Motor neuron (in vitro differentiated cells): ENCODE measurements around the gene TLDC2. TPM values are rescaled to one million over a fixed set of nuclear protein-coding genes. Genes with fewer than 3 reads are reported as not detected.
"Not testable (repeated sequence)": the region's sequence is repeated elsewhere in the genome, so short reads cannot be mapped to it uniquely, and the experiment has no call there.

ENCODE experiments used
- ATAC-seq, 8 experiments: fragments of 200-7000 bp; cut with Tn5 transposase; replicated peaks in 6 of 8; 2 replicates each; pipeline ENCODE4 v1.8.0; 2021; ENCODE audit warnings: mild to moderate bottlenecking in 8 of 8, moderate library complexity in 8 of 8
- H3K27ac ChIP-seq, 2 donors: fragments of 250-450 bp; sonication (Bioruptor Pico); 2 replicates each; pipeline ENCODE4 v1.9.0; 2021; ENCODE audit warnings: antibody characterized with exemption in 2 of 2, mild to moderate bottlenecking in 2 of 2, moderate library complexity in 1 of 2
- H3K4me1 ChIP-seq, 2 donors: fragments of 250-450 bp; sonication (Bioruptor Pico); replicated peaks in 1 of 2; 2 replicates each; pipeline ENCODE4 v1.6.1; 2021; ENCODE audit warnings: antibody characterized with exemption in 2 of 2, mild to moderate bottlenecking in 2 of 2, moderate library complexity in 1 of 2
- H3K4me3 ChIP-seq, 5 donors: fragments of 250-450 bp; sonication (Bioruptor Pico); 2 replicates each; pipeline ENCODE4 v1.9.0; 2021; ENCODE audit warnings: antibody characterized with exemption in 5 of 5, mild to moderate bottlenecking in 5 of 5, moderate library complexity in 4 of 5
- WGBS, 10 experiments: fragments of 450-650 bp; shearing (Covaris generic); methylation state at CpG; one replicate each; pipeline ENCODE4 v1.0.0; 2022; 5-methylcytosine and 5-hydroxymethylcytosine counted together
- in situ Hi-C, 9 experiments: fragments of 400-800 bp; cut with MboI; loops; one replicate each; pipeline ENCODE4 v1.15.0; 2021; ENCODE audit warnings: low sequenced_read_pairs in 9 of 9, low pct_unique_long_range_greater_than_20kb in 2 of 9; ENCODE audit not compliant: unreplicated experiment in 9 of 9
- total RNA-seq, 8 experiments: library from RNA; unstranded; fragments of 300-600 nt; gene quantifications; 2 replicates each; pipeline versions ENCODE4 v1.2.3 to v1.2.4, GENCODE V29; 2022

The TLDC2 gene
- total RNA-seq, 8 experiments from 2014 or later = 0.22 to 1.0 (median 0.69) TPM; not detected in 2

DNA sequence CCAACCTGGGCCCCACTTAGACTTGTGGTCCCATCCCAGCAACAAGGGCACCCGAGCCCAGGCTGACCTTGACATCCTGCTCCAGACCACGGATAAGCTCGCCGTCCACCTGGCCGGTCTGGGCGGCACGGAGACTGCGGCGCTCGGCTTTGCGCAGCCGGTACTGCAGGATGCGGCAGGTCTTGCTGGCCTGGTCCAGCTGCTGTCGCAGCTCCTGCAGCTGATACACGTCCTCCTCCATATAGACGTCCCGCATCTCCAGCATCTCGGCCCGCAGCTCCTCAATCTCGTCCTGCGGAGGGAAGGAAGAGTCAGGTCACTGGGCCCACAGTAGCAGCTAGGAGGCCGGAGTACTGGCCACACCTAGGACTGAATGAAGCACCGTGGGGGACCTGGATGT is 36.8 kb upstream of the TLDC2 start:
- no peak overlapping the region for H3K4me3 ChIP-seq
- in situ Hi-C loops = no loop called here
- H3K4me1 ChIP-seq = peaks cover 3 to 11% of the 10 kb centered on the region in 2 donors
- WGBS, 10 experiments = 90 to 100% (median 95%) methylated on average over 1 to 10 of the region's 23 CpGs; no CpG with 5 or more reads in 6 of the 10 experiments
- no peak overlapping the region for H3K27ac ChIP-seq
- no peak for ATAC-seq

GRCh38 chr20:36841030-36841429 is 34.9 kb upstream of the TLDC2 start:
- H3K27ac ChIP-seq, in situ Hi-C loops, H3K4me3 ChIP-seq, ATAC-seq: not testable (repeated sequence)
- 91 to 100% (median 100%) methylated on average over 2 to 8 of the region's 9 CpGs; no CpG with 5 or more reads in 1 of the 10 experiments for WGBS, 10 experiments
- peaks cover 0 to 15% of the 10 kb centered on the region in 2 donors for H3K4me1 ChIP-seq

DNA sequence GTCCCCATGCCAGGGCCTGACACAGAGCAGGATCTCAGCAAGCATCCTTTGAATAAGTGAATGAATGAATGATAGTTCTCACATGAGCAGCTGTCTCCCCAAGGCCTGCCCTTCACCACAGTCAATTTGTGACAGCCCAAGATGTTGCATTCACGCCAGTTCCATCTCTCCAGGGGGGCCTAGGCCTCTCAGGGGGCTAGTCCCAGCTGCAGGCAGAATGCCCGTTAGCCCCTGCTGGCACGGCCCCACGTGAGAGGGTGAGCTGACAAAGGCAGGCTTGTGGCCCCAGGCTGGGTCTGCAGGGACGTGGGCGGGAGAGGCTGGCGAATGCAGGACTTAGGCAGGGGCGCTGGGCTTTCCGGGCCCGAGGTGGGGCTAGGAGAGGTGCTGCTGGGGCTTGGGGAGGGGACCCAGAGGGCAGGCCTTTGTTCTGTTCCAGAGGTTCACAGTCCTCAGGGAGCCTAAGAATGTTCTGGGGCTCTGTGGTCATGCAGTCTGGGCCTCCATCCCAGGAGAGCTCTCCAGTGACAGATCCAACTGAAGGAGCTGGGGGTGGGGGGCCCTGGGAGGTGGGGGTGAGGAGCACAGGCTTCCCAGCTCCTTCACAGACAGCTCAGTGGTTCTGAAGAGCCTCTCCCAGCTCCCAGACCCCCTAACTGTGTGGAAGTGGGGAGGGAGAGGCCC is 30.5 kb upstream of the TLDC2 start:
- ATAC-seq = peak in 5 of 8 experiments; percentile 50 to 70 (median 58)
- H3K4me1 ChIP-seq = peaks cover 0 to 15% of the 10 kb centered on the region in 2 donors
- peak overlapping the region in 1 of 2 donors; percentile 51 for H3K27ac ChIP-seq
- WGBS, 10 experiments = 38 to 67% (median 50%) methylated on average over 1 to 4 of the region's 10 CpGs; no CpG with 5 or more reads in 7 of the 10 experiments
- no peak overlapping the region for H3K4me3 ChIP-seq
- in situ Hi-C loops = no loop called here

DNA sequence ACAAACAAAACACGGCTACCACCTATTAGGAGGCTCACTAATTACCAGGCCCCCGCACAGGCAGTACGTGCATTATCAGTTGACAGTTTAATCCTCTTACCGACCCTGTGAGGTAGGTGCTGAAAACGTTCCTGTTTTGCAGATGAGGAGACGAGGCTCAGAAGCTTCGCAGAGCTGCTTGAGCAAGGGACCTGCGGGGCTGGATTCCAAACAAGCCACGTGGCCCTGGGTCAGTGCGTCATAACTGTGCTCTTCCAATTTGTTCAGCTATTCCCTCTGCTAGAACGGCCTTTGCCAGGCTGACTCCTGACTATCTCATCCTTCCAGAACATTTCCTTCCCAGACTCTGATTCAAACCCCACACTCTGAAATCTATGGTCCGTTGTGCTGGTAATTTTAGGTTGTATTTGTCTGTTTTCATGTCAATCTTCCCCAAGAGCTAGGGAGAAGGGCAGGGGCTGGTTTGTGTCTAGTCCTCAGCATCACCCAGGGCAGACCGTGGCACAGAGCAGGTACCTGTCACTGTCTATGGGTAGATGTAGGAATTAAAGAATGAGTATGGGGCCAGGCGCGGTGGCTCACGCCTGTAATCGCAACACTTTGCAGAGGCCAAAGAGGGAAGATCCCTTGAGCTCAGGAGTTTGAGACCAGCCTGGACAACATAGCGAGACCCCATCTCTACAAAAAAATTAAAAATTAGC is 28.8 kb upstream of the TLDC2 start:
- WGBS, 10 experiments = 60 to 95% (median 84%) methylated on average over 2 to 13 of the region's 18 CpGs; no CpG with 5 or more reads in 2 of the 10 experiments
- in situ Hi-C loops = no loop called here
- H3K4me1 ChIP-seq = peaks cover 0 to 10% of the 10 kb centered on the region in 2 donors
- H3K27ac ChIP-seq = peak overlapping the region in 1 of 2 donors; percentile 51
- peak in 1 of 8 experiments; percentile 60 for ATAC-seq
- no peak overlapping the region for H3K4me3 ChIP-seq

DNA sequence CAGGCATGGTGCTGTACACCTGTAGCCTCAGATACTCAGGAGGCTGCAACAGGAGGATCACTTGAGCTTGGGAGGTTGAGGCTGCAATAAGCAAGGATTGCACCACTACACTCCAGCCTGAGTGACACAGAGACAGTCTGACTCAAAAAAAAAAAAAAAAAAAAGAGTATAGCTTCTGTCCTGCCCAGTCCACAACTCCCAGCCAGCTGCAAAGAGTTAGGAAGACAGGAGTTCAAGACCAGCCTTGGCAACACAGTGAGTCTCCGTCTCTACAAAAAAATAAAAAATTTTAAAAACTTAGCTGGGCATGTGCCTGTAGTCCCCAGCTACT is 28.3 kb upstream of the TLDC2 start:
- 14 to 100% (median 94%) methylated on average over 1 of the region's 1 CpG; no CpG with 5 or more reads in 4 of the 10 experiments for WGBS, 10 experiments
- in situ Hi-C loops = no loop called here
- ATAC-seq = no peak
- Histone ChIP-seq H3K27ac (no peak overlapping the region), H3K4me1 (peaks cover 0 to 10% of the 10 kb centered on the region in 2 donors), H3K4me3 (no peak overlapping the region)

- H3K27ac ChIP-seq = no peak overlapping the region
- 7 to 93% (median 75%) methylated on average over 1 to 4 of the region's 6 CpGs; no CpG with 5 or more reads in 4 of the 10 experiments for WGBS, 10 experiments
- peaks cover 0 to 10% of the 10 kb centered on the region in 2 donors for H3K4me1 ChIP-seq
- no peak overlapping the region for H3K4me3 ChIP-seq
- ATAC-seq = peak in 5 of 8 experiments; percentile 13 to 54 (median 18)
- in situ Hi-C loops = no loop called here
These were observed 27.8 kb upstream of the TLDC2 start for GRCh38 chr20:36848078-36848660.

DNA sequence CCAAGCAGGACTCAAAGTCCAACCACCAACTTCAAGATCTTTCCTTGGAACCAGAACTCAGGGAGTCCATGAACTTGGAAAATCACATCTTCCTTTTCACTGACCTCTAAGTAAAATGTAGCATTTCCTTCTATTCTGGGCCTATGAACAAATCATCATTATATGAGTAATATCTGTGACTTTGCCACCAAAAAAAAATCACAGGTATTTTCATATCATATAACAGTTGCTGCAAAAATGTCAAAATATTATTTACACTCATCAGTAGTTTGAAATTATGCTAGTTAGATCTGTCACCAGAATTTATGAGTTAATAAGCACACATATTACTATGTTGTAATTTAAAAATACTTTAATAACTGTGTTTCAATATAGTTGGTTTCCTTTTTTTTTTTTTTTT is 27.3 kb upstream of the TLDC2 start:
- in situ Hi-C loops = no loop called here
- Histone ChIP-seq H3K27ac (no peak overlapping the region), H3K4me3 (no peak overlapping the region), H3K4me1 (peaks cover 0 to 10% of the 10 kb centered on the region in 2 donors)
- ATAC-seq = no peak

DNA sequence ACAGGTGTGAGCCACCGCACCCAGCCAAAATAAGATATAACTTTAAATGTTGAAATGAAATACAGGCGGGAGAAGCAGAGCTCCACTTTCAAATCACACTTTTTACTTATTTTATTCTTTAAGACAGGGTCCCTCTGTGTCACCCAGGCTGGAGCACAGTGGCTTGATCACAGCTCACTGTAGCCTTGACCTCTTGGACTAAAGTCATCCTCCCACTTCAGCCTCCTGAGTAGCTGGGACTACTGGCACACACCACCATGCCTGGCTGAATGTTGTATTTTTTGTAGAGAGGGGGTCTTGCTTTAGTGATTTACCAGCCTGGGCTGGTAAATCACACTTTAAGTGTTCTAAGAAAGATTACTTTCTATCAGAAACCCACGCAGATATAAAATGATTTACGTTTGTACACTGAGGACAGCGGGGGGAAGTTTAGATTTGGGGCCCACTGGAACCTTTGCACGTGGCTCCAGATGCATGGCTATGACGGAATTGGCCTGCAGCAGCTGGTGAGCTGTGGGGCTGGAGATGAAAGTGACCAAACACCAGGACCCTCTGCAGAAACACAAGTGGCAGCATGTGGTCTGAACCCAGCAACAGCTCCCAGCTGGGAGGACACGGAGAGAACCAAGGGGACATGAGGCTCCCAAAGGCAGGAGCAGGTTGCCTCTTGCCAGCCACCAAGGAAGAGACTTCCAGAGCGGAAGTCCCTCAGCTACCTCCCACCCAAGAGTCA is 26.4 kb upstream of the TLDC2 start:
- WGBS, 10 experiments = 80 to 100% (median 93%) methylated on average over 1 to 8 of the region's 9 CpGs; no CpG with 5 or more reads in 3 of the 10 experiments
- Histone ChIP-seq H3K4me1 (peaks cover 0 to 11% of the 10 kb centered on the region in 2 donors), H3K27ac (no peak overlapping the region), H3K4me3 (no peak overlapping the region)
- in situ Hi-C loops = no loop called here
- ATAC-seq = no peak

DNA sequence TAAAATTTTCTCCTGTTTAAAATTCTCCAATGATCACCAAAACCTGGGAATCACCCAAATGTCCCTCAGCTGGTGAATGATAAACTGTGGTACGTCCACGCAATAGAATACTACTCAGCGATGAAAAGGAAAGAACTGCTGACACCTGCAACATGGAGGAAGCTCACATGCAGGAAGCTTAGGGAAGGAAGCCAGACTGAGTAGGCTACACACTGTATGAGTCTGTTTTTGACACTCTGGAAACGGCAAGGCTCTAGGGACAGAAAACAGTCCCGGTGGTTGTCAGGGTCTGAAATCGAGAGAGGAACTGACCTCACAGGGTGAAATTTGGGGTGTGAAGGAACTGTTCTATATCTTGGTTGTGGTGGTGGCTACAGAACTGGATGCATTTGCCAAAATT is 25.2 kb upstream of the TLDC2 start:
- no peak for ATAC-seq
- Histone ChIP-seq H3K4me1 (peaks cover 0 to 8% of the 10 kb centered on the region in 2 donors), H3K4me3 (no peak overlapping the region), H3K27ac (no peak overlapping the region)
- in situ Hi-C loops = no loop called here
- 90 to 100% (median 100%) methylated on average over 2 to 6 of the region's 6 CpGs; no CpG with 5 or more reads in 1 of the 10 experiments for WGBS, 10 experiments

GRCh38 chr20:36851490-36851889 is 24.4 kb upstream of the TLDC2 start:
- in situ Hi-C loops = no loop called here
- H3K27ac ChIP-seq = no peak overlapping the region
- 92 to 100% (median 100%) methylated on average over 1 to 2 of the region's 2 CpGs; no CpG with 5 or more reads in 4 of the 10 experiments for WGBS, 10 experiments
- H3K4me3 ChIP-seq = no peak overlapping the region
- peaks cover 0 to 6% of the 10 kb centered on the region in 2 donors for H3K4me1 ChIP-seq
- no peak for ATAC-seq

- H3K4me1 ChIP-seq = peaks cover 0 to 6% of the 10 kb centered on the region in 2 donors
- H3K4me3 ChIP-seq = no peak overlapping the region
- ATAC-seq = peak in 2 of 8 experiments; percentile 47 to 49
- 0 to 100% methylated on average over 1 to 3 of the region's 12 CpGs; no CpG with 5 or more reads in 8 of the 10 experiments for WGBS, 10 experiments
- H3K27ac ChIP-seq = peak overlapping the region in 1 of 2 donors; percentile 39
- in situ Hi-C loops = no loop called here
These were observed 23.8 kb upstream of the TLDC2 start for GRCh38 chr20:36852187-36852586.

DNA sequence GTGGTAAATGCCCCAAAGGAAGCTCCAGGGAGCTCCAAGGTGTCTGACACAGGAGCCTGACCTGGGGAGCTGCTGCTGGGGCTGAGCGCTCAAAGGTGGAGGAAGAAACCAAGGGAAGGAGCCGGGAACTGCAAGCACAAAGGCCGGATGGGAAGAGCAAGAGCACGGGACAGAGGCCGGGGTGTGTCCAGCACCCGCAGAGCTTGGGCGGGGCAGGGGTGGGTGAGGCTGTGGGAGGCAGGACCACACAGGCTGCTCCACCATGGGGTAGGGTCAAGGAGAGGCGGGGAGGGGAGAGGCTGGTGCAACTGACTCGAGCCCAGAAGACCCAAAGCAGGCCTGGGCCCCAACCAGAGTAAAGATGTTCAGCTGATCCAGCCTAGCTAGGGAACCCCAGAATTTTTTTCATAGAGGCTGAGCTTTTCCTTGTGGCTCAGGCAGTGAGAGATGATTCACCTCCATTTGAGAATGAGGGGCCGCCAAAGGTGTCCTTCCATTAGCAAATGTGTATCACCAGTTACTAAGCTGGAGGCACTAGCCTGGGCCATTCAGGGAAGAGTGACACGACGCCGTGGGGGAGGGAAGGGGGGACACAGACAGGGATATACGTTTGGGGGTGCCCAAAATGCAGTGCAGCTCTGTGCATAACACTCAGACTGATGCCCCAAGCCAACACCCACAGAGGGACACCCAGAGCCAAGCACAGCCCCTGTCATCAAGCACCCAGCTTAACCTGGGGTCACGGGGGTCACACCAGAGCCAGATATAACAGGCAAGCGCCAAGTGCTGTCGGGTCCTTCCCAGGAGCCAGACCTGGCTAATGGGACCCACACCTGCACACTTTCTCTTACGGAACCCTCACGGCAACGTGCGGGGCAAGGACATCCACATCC is 21.3 kb upstream of the TLDC2 start:
- no peak overlapping the region for H3K4me3 ChIP-seq
- WGBS, 10 experiments = 0 to 92% (median 85%) methylated on average over 2 to 8 of the region's 21 CpGs; no CpG with 5 or more reads in 3 of the 10 experiments
- peak; percentile 32 to 80 (median 66) for ATAC-seq
- H3K4me1 ChIP-seq = peaks cover 5 to 6% of the 10 kb centered on the region in 2 donors
- in situ Hi-C loops = no loop called here
- H3K27ac ChIP-seq = no peak overlapping the region
